Epithelial cell of umbilical artery (primary cell): ENCODE data around the gene NDUFB8. TPM values are rescaled to one million over a fixed set of nuclear protein-coding genes. Genes with fewer than 3 reads are reported as not detected.

ENCODE experiments used
- total RNA-seq: library from RNA; depleted of rRNA; stranded (reverse); fragments of >200 nt; gene quantifications from 2 replicates; pipeline ENCODE4 v1.2.3, GENCODE V29; 2014

The NDUFB8 gene
- 171 and 213 TPM in 2 replicates for total RNA-seq

DNA sequence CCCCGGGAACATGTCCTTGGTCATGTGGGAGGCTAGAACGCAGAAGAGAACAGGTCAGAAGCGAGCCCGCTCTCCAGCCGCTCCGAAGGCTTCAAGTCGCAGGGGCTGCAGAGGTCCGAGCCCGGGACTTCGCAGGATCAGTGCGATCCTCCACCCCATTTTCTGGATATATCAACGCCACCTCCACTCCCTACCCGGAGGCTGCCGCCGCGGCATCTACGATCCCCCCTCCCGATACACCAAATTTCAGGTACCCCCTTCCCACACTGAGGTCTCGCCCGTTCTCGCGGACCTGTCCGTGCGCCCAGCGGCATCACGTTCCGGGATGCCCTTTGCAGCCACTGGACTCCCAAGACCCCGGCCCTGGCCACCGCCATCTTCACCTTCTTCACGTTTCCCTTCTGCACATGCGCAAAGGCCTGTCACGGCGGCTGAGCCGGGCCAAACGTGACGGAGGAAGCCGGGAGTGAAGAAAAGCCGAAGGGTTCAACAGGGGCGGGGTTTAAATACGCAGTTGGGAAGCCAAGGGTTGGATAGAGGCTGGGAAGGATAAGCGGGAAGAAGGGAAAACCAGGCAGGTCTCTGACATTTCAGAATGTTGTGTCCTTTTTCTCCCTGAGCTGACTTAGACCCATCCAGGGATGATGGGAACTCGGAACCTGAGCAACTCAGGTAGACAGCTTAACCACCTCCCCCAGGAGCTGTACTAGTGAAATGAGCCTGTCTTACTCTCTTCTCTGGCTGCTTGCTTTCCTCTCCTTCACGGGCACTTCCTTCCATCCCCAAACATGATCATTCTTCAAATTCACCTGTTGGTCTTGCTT lies at the start of gene NDUFB8:
Gene NDUFB8, minus strand, starts transcription at position 397 of the 824 bp plus-strand sequence. Its CDS starts 20 bp downstream, at position 377.

DNA sequence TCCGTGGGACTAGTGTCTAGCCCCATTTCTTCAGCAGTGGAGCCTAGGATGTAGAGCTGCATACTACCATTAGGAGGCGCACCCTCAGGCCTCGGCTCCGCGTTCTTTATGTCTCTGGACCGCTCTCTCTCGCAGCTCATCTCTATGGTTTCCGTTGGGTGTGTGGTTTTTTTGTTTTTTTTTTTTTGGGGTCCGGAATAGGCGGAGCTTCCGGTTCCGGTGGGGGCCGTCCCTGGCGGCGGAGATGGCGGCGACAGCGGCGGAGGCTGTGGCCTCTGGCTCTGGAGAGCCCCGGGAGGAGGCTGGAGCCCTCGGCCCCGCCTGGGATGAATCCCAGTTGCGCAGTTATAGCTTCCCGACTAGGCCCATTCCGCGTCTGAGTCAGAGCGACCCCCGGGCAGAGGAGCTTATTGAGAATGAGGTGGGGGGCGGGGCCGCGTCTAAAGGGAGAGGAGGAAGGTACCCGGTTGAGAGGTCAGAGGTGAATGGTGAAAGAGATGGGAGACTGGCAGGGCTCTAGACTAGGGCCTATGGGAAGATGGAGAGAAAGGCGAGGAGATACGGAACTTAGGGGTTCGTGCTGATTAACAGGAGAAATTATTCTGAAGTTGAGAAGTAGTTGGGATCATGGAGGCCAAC lies 6.2 kb upstream of the NDUFB8 start, which contains the start of gene HIF1AN:
Gene HIF1AN, plus strand, starts transcription at position 229 of the 639 bp plus-strand sequence. Its CDS starts 16 bp downstream, at position 245.

DNA sequence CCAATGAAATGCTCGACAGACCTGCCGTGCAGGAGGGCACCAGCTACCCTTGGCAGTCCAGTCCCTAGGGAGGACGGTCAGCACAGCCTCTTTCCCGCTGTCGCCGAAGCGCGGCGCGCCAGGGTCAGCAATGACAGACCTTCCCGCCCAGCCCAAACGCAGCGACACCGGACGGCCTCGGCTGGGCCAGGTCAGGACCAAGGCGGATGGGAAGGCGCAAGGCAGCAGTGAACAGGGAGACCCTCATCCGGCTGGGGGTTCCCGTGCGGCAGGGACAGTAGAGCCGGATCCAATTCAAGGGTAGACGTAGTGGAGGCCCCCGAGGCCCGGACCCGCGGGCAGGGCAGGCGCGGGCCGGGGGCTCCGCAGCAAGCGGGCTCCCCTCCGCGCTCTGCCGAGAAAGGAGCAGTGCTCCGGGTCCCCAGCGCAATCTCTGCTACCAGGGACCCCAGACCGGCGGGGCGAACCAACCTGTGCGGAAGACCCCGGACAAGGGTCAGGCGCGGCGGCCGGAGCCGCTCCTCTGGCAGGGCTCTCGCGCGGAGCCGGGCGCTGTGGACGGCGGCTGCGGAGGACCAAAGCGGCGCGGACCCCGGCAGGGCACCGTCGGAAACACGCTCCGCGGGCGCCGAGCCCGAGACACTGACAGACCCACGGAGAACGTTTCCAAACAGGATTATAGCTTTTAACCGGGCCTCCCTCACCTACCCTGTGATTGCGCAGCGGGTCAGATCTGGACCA lies 10.2 kb downstream of the NDUFB8 start, which contains the start of gene SEC31B:
Gene SEC31B, minus strand, starts transcription at position 551 of the 741 bp plus-strand sequence. CDS start 2,909 bp downstream, outside the sequence.

Other genes with a start within 250 kb of the NDUFB8 start
- 56.5 and 65.9 TPM in 2 replicates for gene BLOC1S2, start 243.2 kb downstream of the NDUFB8 start, total RNA-seq
- gene PKD2L1, start 199.6 kb downstream of the NDUFB8 start, total RNA-seq, result not detected in 2 replicates
- 99.4 and 146 TPM in 2 replicates for gene SCD, start 182.6 kb downstream of the NDUFB8 start, total RNA-seq
- not detected in 2 replicates for gene WNT8B, start 66.9 kb downstream of the NDUFB8 start, total RNA-seq
- 0.97 and 2.0 TPM in 2 replicates for gene SEC31B, start 10.0 kb downstream of the NDUFB8 start, total RNA-seq
- gene HIF1AN, start 6.1 kb upstream of the NDUFB8 start, total RNA-seq, result 6.5 and 6.7 TPM in 2 replicates
- gene PAX2, start 215.7 kb upstream of the NDUFB8 start, total RNA-seq, result not detected in 2 replicates